Body of pancreas (tissue), 4 donors: Measurements from ENCODE around the gene GLG1.

Experiments used
- POLR2A ChIP-seq, 3 donors: fragments of 450-650 bp; IDR thresholded peaks; one replicate each; pipeline ENCODE4 v1.6.1; 2016; ENCODE audit warnings: antibody characterized with exemption in 3 of 3, mild to moderate bottlenecking in 2 of 3
- TF ChIP-seq, protein P1 (sequence below), 7 experiments: fragments of 450-650 bp in 4 of 7; fragments of 200-600 bp in 3 of 7; sonication (generic) in 3 of 7; IDR thresholded peaks; one replicate each; pipeline ENCODE4 v1.5.1; 2016 to 2019; ENCODE audit warnings: antibody characterized with exemption in 7 of 7

DNA sequence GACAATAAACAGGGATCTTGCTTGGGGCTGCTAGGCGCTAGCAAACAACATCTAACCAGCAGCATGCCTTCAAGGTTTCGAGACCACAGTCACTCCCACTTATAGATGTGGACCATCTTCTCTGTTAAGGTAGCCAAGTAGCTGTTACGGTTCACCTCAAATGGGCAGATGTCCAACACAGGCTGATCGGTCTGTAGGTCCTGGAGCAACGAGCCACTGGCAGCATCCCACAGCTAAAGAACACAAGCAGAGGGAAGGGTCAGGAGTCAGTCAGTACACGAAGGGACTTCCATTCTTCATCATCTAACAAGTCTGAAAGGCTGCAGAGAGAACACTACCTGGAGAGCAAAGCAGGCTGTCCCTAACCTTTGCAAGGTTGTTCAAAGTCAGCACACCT, 16.9 kb upstream of the GLG1 start:
- no peak for TF ChIP-seq POLR2A (IDR thresholded peaks at IDR 0.05)
- TF ChIP-seq, protein P1, sequence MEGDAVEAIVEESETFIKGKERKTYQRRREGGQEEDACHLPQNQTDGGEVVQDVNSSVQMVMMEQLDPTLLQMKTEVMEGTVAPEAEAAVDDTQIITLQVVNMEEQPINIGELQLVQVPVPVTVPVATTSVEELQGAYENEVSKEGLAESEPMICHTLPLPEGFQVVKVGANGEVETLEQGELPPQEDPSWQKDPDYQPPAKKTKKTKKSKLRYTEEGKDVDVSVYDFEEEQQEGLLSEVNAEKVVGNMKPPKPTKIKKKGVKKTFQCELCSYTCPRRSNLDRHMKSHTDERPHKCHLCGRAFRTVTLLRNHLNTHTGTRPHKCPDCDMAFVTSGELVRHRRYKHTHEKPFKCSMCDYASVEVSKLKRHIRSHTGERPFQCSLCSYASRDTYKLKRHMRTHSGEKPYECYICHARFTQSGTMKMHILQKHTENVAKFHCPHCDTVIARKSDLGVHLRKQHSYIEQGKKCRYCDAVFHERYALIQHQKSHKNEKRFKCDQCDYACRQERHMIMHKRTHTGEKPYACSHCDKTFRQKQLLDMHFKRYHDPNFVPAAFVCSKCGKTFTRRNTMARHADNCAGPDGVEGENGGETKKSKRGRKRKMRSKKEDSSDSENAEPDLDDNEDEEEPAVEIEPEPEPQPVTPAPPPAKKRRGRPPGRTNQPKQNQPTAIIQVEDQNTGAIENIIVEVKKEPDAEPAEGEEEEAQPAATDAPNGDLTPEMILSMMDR (IDR thresholded peaks at IDR 0.05): no peak
